NCI-H345 treated with DMSO at 0.1 percent for 48 hours (cell line): ENCODE measurements around the gene GCSAML.
"Not testable (repeated sequence)": the region's sequence is repeated elsewhere in the genome, so short reads cannot be mapped to it uniquely, and the experiment has no call there.

ENCODE experiments used
- DNase-seq: peaks from one replicate; lab custom pipeline; 2025; ENCODE audit not compliant: unreplicated experiment; lab: John Stamatoyannopoulos, UW

The GCSAML gene

DNA sequence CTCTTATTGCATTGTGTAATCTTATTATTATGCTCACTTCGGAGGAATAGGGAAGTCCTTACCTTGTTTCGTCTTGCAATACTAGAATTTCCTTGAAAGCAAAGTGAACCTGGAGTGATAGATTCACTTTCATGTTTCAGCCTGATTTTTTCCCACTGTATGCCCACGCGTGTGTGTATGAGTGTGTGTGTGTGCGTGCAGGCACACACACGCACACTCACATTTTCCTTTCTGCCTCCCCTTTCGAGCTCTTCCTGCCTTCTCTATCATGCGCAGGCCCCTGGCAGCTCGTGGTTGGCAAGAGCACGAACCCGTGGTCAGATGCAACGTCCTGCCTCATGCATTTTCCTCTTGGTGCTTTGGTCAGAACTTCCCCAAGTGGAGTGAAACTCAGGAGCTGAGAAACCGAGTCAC is at the start of gene GCSAML:
TSS of gene GCSAML (plus strand) at position 366 of the 414 bp plus-strand sequence. CDS start 58 bp downstream, outside the sequence.
- no peak for DNase-seq

DNA sequence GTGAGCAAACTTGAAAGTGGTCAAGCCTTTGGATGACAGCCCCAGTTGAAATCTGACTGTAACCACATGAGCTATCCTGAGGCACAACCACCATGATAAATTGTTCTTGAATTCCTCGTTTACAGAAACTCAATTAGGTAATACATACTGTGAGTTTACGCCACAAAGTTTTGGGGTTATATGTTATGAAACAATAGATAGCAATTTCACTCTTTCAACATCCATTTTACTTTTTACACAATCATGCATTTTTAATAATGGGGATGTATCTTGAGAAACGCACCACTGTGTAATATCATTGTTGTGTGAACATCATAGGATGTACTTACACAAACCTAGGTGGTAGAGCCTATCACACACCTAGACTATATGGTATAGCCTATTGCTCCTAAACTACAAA is 48.1 kb upstream of the GCSAML start:
- DNase-seq = no peak

GRCh38 chr1:247506831-247507230 is 42.1 kb upstream of the GCSAML start:
- DNase-seq = no peak

DNA sequence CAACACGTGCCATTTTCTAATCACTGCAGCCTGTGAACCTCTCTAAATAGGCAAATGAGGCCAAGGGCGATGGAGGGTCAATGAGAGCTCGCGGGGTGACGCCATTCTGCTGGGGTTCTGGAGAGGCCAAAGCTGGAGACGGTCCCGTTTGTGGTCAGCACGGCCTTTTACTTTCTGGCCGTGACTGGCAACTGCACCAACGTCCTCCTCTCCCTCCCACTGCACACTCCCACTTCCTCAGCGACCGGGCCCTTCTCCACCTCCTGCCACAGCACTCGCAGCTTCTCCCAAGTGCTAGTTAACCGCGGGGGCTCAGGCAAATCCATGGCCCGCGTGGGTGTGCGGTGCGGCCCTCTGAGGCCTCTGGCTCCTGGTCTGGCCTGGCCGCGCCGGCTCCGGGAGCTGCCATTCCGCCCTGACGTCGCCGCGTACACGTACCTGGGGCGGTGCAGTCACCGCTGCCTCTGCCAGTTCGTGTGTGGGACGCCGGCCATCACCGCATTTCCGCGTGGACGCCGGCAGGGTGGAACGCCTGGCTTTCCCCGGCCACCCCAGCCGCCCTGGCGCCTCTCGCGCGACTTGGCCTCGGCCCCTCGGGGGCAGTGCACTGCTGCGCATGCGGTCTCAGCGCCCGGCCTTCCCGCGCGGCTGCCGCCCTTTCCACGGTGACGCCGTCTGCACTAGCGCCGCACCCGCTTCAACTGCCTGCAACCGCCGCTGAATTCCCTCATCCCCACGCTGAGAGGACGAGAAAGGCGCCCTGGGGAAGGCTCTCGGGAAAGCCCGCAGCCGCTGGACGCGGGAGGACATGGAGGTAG is 30.9 kb upstream of the GCSAML start:
- DNase-seq = no peak

GRCh38 chr1:247518613-247518891 is 30.4 kb upstream of the GCSAML start:
- DNase-seq = no peak

- DNase-seq = not testable (repeated sequence)
Observed at GRCh38 chr1:247521886-247522285, 27.0 kb upstream of the GCSAML start.

DNA sequence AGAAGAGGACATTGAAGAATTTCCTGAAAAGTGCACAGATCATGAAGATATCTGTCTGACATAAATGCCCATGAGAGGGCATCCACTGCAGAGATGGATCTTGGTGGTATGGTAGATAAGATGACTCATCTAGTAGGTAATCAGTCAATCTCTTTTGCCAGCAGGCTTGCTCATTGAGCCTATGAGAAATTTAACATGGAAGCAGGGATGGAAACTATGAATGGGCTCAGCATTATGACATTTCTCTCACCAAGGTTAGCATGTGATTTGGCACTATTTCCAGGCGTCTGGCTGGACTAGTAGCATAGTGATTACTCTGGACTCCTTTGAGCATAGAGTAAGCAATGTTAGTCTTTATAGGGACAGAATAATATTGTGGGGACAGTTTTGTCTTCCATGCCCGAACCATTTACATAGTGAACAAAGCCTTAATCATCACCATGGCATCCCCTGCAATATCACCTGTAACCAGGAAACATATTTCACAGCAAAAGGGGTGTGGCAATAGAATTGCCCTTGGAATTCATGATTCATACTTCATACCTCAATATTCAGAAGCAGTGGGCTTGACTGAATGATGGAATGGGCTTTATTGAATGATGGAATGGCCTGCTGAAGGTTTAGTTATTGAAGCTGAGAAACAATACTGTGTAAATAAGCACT is 20.0 kb upstream of the GCSAML start:
- DNase-seq = no peak

GRCh38 chr1:247529771-247530355 is 19.1 kb upstream of the GCSAML start:
- DNase-seq = no peak

DNA sequence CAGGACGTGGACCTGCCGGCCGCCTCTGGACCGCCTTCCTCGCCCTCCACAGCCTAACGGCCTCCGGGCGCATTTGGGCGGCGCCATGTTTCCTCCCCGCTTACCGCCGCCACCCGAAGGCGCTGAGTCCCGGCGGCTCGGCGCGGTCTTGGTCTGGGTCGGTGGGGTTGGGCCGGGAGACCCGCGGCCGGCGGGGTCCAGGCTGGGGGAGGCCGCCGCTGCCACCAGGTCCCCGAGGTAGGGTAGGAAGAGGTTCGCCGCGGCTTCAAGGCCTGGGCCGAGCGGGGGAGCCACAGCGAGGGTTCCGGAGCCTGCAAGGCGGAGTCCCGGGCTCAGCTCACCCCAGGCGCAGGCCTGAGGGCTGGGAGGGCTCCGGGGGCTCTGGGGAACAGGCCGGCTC is 18.1 kb upstream of the GCSAML start:
- no peak for DNase-seq

- DNase-seq = no peak
Observed at GRCh38 chr1:247531937-247532336, 17.0 kb upstream of the GCSAML start.

DNA sequence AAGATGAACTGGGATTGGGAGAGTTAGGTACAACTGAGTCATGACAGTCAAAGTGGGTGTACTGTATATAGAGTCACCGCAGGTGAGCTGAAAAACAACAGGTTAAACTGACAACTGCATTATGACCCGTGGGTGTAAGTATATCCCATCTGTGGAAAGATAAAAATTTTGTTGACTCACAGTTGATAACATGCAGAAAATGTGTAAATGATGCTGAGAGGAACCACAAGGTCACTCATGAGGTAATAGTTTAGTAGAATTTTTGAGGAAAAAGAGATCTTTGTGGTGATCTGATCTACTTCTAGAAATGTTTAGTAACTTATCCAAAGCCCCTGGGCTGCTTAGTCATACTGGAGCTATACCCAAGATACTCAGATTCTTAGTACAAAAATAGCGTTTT is 13.5 kb upstream of the GCSAML start:
- DNase-seq = no peak

DNA sequence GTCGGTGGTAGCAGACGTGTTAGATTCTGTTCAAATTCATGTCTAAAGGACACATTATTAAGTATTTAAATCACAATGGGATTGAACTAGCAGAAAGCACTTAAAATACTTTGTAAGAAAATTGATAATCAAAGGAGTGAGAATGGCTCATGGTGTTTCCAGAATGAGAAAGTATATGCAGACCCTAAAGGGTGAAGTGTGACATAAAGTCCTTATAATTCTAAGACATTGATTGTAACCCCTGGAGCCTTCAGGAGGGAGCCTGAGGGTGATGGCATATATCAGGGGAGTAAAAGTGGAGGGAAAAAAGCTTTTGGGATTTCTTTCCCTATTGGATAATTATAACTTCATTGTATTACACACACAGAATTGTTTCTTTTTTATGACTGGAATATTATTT is 12.6 kb upstream of the GCSAML start, which contains the start of gene OR2C3:
TSS of gene OR2C3 (minus strand) at position 101 of the 400 bp plus-strand sequence. CDS start 3,929 bp downstream, outside the sequence.
- DNase-seq = no peak

- no peak for DNase-seq
Observed at GRCh38 chr1:247538561-247538960, 10.4 kb upstream of the GCSAML start.

DNA sequence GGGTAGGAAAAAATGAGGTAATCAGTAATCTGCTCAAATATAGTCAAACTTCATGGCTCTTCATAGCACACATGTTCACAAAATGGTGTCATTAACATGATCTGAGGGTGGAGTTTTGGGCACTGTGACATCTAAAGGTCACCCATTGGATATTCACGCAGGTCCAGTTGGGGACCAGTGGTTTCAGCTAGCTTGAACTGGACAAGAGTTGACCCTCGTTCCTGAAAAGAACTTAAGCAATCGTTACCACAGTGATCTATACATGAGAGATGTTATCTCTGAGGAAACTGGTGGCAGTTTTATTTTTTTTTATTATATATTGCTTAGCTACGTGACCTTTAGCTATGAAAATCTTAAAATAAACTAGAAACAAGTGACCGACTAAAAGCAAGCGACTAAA is 9.7 kb upstream of the GCSAML start:
- no peak for DNase-seq

- no peak for DNase-seq
Observed at GRCh38 chr1:247540581-247540980, 8.4 kb upstream of the GCSAML start.

DNA sequence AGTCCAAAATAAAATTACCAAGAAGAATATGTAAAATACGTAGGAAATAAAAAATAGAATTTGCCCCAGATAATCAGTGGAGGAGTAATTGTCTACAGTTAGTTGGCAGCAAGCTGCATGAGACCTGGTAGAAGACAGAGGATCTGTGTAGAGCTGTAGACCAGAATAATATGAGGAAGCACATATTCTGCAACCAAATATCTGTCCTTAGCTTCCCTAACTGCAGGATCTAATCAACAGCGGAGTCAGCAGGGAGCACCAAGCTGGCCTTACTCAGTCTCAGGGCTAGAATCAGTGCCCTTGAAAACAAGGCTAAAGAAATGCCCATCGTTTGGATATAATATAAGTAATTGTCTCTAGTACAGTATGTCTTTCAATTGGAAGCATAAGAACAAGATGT is 6.1 kb upstream of the GCSAML start:
- no peak for DNase-seq

GRCh38 chr1:247548092-247548491 is 842 bp upstream of the GCSAML start:
- DNase-seq = no peak

- DNase-seq = no peak
Observed at GRCh38 chr1:247551721-247552120, 2.8 kb downstream of the GCSAML start.

DNA sequence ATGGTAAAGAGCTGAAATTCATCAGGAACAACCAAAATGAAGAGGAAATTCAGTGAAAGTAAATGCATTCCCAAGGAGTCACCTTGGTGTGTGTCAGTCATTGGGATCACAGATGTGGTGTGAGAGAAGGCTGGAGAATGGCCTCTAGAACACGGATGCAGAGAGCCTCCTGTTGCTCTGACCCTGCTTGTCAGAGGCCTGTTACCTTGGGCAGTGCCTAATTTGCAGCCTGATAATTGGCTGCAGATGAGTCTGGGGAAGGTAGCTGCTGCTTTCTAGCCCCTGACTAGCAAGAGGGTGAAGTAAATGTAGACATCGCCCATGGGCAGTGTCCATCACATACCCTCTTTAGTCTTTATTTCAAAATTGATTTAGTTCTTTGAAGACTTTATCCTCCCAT is 3.3 kb downstream of the GCSAML start:
- no peak for DNase-seq

GRCh38 chr1:247557926-247558674 is 9.2 kb downstream of the GCSAML start:
- DNase-seq = no peak

DNA sequence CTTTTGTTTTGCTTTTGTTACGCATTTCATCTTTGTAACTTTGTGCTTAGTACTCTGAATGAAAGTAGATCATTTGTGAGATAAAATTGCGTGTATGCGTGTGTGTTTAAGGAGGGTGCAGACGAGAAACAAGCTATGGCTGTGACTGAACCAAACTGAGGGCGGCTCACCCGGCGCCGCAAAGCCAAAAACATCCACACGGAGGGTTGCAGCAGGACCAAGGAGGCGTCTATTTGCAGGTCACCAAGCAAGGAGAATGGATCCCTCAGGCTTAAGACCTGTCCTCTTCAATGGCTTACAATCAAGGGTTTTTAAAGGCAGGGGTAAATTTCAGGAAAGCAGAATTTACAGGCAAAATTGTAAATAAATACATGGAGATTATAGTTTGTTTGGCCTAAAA is 12.8 kb downstream of the GCSAML start:
- DNase-seq = no peak

DNA sequence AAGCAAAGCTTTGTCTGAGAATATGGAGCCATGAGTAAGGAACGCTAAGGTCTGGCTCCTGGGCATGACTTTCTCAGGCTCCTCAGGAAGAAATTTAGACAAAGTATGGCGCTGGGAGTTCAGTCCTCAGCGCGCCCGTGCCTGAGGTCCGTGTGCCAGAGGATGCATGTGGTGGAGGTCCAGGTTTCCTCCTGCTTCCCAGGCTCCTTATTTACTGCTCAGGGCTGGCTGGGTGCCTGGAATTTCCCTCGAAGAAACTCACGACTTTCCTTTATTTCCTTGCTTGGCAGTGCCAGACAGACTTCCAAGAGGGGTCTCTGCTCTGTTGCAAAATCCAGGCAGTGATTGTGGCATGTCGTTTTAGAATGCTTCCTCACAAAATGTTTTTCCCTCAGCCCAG is 13.3 kb downstream of the GCSAML start:
- no peak for DNase-seq
